NCI-H187 (cell line): Measurements from ENCODE around the gene BRD3OS.

ENCODE experiments used
- DNase-seq, 2 experiments: peaks; one replicate each; lab custom pipeline; 2025; lab: John Stamatoyannopoulos, UW

The BRD3OS gene

GRCh38 chr9:134004881-134005280 is 20.4 kb upstream of the BRD3OS start:
- DNase-seq: no peak

- no peak for DNase-seq
These were observed 19.9 kb upstream of the BRD3OS start for GRCh38 chr9:134005381-134005780.

- no peak for DNase-seq
These were observed 18.1 kb upstream of the BRD3OS start for GRCh38 chr9:134007150-134007549.

- DNase-seq: no peak
These were observed 17.7 kb upstream of the BRD3OS start for GRCh38 chr9:134007571-134007970.

- no peak for DNase-seq
These were observed 14.7 kb upstream of the BRD3OS start for GRCh38 chr9:134010310-134011173.

- no peak for DNase-seq
These were observed 13.9 kb upstream of the BRD3OS start for GRCh38 chr9:134011401-134011800.

- no peak for DNase-seq
These were observed 10.3 kb upstream of the BRD3OS start for GRCh38 chr9:134014946-134015345.

GRCh38 chr9:134024214-134024792 is 978 bp upstream of the BRD3OS start:
- DNase-seq: no peak

- DNase-seq: no peak
These were observed 593 bp downstream of the BRD3OS start for GRCh38 chr9:134025606-134026541.

- DNase-seq: no peak
These were observed 1.3 kb downstream of the BRD3OS start for GRCh38 chr9:134026581-134026980.

GRCh38 chr9:134026981-134027380 is 1.7 kb downstream of the BRD3OS start:
- DNase-seq: no peak

GRCh38 chr9:134027561-134027960 is 2.3 kb downstream of the BRD3OS start:
- no peak for DNase-seq

GRCh38 chr9:134028076-134028475 is 2.8 kb downstream of the BRD3OS start:
- no peak for DNase-seq

GRCh38 chr9:134028575-134029247 is 3.4 kb downstream of the BRD3OS start:
- DNase-seq: no peak

GRCh38 chr9:134029248-134030226 is 4.3 kb downstream of the BRD3OS start:
- DNase-seq: no peak

GRCh38 chr9:134030821-134031470 is 5.7 kb downstream of the BRD3OS start:
- no peak for DNase-seq

- no peak for DNase-seq
These were observed 6.5 kb downstream of the BRD3OS start for GRCh38 chr9:134031783-134032182.

- DNase-seq: no peak
These were observed 7.4 kb downstream of the BRD3OS start for GRCh38 chr9:134032456-134033222.

GRCh38 chr9:134033516-134034214 is 8.4 kb downstream of the BRD3OS start:
- DNase-seq: no peak
